Measurements from ENCODE around the gene IGFBP3.

The IGFBP3 gene

GRCh38 chr7:45911311-45911710 is 9.8 kb downstream of the IGFBP3 start:
- Histone ChIP-seq H3K27ac (no peak overlapping the region), H3K4me3 (ENCODE audit: low read depth in 1 of 2, low read length in 1 of 2) (no peak overlapping the region), H3K27me3 (peaks cover 10% of the 10 kb centered on the region), H3K36me3 (no peaks in the 10 kb centered on the region), H3K4me1 (ENCODE audit: control insufficient read depth in 1 of 2, insufficient read depth in 1 of 2, low read depth in 1 of 2, low read length in 1 of 2) (no peaks in the 10 kb centered on the region), H3K9me3 (no peaks in the 10 kb centered on the region)
- no peak for TF ChIP-seq CTCF (IDR thresholded peaks at IDR 0.05)

GRCh38 chr7:45910855-45911254 is 10.2 kb downstream of the IGFBP3 start:
- no peak overlapping the region for H3K4me3 ChIP-seq (ENCODE audit: low read depth in 1 of 2, low read length in 1 of 2)
- H3K9me3 ChIP-seq = no peaks in the 10 kb centered on the region
- TF ChIP-seq CTCF (IDR thresholded peaks at IDR 0.05) = no peak

GRCh38 chr7:45909561-45909960 is 11.5 kb downstream of the IGFBP3 start:
- H3K27me3 ChIP-seq = peaks cover 5% of the 10 kb centered on the region
- H3K4me3 ChIP-seq (ENCODE audit: low read depth in 1 of 2, low read length in 1 of 2) = no peak overlapping the region
- TF ChIP-seq CTCF (IDR thresholded peaks at IDR 0.05) = no peak
- no peaks in the 10 kb centered on the region for H3K9me3 ChIP-seq
- no peak overlapping the region for H3K27ac ChIP-seq
- H3K36me3 ChIP-seq = no peaks in the 10 kb centered on the region
- H3K4me1 ChIP-seq (ENCODE audit: control insufficient read depth in 1 of 2, insufficient read depth in 1 of 2, low read depth in 1 of 2, low read length in 1 of 2) = no peaks in the 10 kb centered on the region

More at GRCh38 chr7:45910855-45911254, 10.2 kb downstream of the IGFBP3 start:
- H3K36me3 ChIP-seq = no peaks in the 10 kb centered on the region
- no peak overlapping the region for H3K27ac ChIP-seq
- H3K4me1 ChIP-seq (ENCODE audit: control insufficient read depth in 1 of 2, insufficient read depth in 1 of 2, low read depth in 1 of 2, low read length in 1 of 2) = no peaks in the 10 kb centered on the region
- H3K27me3 ChIP-seq = peaks cover 6% of the 10 kb centered on the region

- no peaks in the 10 kb centered on the region for H3K36me3 ChIP-seq
- H3K4me1 ChIP-seq (ENCODE audit: control insufficient read depth in 1 of 2, insufficient read depth in 1 of 2, low read depth in 1 of 2, low read length in 1 of 2) = no peaks in the 10 kb centered on the region
- TF ChIP-seq CTCF (IDR thresholded peaks at IDR 0.05) = no peak
- peaks cover 4% of the 10 kb centered on the region for H3K27me3 ChIP-seq
- H3K4me3 ChIP-seq (ENCODE audit: low read depth in 1 of 2, low read length in 1 of 2) = no peak overlapping the region
- no peaks in the 10 kb centered on the region for H3K9me3 ChIP-seq
- H3K27ac ChIP-seq = no peak overlapping the region
Observed at GRCh38 chr7:45902820-45903219, 18.3 kb downstream of the IGFBP3 start.

GRCh38 chr7:45901566-45901965 is 19.5 kb downstream of the IGFBP3 start:
- H3K27me3 ChIP-seq = peaks cover 12% of the 10 kb centered on the region
- no peak overlapping the region for H3K4me3 ChIP-seq (ENCODE audit: low read depth in 1 of 2, low read length in 1 of 2)
- no peaks in the 10 kb centered on the region for H3K36me3 ChIP-seq
- no peaks in the 10 kb centered on the region for H3K9me3 ChIP-seq
- TF ChIP-seq CTCF (IDR thresholded peaks at IDR 0.05) = no peak
- no peak overlapping the region for H3K27ac ChIP-seq
- no peaks in the 10 kb centered on the region for H3K4me1 ChIP-seq (ENCODE audit: control insufficient read depth in 1 of 2, insufficient read depth in 1 of 2, low read depth in 1 of 2, low read length in 1 of 2)

- no peak overlapping the region for H3K4me3 ChIP-seq (ENCODE audit: low read depth in 1 of 2, low read length in 1 of 2)
- H3K4me1 ChIP-seq (ENCODE audit: control insufficient read depth in 1 of 2, insufficient read depth in 1 of 2, low read depth in 1 of 2, low read length in 1 of 2) = no peaks in the 10 kb centered on the region
- H3K27ac ChIP-seq = no peak overlapping the region
- TF ChIP-seq CTCF (IDR thresholded peaks at IDR 0.05) = no peak
- H3K9me3 ChIP-seq = no peaks in the 10 kb centered on the region
- peaks cover 25% of the 10 kb centered on the region for H3K27me3 ChIP-seq
- H3K36me3 ChIP-seq = no peaks in the 10 kb centered on the region
Observed at GRCh38 chr7:45898222-45898621, 22.9 kb downstream of the IGFBP3 start.
